NCI-H226 (cell line): ENCODE data around the gene GP5.
A peak's percentile ranks its signal among the peaks of the same experiment; 100 is the strongest.

ENCODE experiments used
- DNase-seq: peaks from one replicate; pipeline ENCODE4 v3.0.0-alpha.2; 2015

Gene GP5, protein sequence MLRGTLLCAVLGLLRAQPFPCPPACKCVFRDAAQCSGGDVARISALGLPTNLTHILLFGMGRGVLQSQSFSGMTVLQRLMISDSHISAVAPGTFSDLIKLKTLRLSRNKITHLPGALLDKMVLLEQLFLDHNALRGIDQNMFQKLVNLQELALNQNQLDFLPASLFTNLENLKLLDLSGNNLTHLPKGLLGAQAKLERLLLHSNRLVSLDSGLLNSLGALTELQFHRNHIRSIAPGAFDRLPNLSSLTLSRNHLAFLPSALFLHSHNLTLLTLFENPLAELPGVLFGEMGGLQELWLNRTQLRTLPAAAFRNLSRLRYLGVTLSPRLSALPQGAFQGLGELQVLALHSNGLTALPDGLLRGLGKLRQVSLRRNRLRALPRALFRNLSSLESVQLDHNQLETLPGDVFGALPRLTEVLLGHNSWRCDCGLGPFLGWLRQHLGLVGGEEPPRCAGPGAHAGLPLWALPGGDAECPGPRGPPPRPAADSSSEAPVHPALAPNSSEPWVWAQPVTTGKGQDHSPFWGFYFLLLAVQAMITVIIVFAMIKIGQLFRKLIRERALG

DNA sequence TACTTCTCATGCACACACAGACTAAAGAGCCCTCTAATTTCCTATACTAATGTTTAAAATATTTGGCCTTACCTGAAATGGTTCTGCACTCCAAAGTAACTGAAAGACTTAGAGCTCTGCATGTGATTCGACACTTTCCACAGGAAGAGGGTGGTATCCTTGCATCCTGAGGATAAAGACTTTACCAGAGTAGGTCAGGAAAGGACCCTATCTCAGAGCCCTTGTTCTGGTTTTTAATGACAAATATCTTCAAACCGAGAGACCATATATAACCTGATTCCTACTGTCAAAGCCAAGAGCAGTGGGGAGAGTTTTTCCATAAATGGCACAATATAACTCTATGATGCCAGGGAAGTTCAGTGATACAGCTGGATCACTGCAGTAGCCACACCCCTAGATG, at the start of gene GP5:
Gene GP5, minus strand, starts transcription at position 101 of the 400 bp plus-strand sequence. CDS start 984 bp downstream, outside the sequence.
- no peak for DNase-seq

DNA sequence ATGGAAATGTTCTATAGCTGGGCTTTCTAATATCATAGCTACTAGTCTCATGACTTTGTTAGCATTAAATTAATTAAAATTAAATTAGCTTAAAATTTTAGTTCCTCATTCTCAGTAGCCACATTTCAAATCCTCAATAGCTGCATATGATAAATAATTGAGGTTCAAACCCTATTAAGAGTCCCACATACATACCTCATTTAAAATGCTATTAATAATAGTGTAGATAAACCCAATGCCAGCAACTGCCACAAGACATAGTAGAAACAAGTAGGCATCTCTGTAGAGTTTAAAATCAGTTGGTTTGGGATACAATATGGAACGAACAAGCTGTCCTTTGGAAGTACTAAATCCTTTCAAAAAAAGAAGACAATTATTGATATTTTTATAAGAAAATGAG, 48.6 kb upstream of the GP5 start:
- DNase-seq: no peak

DNA sequence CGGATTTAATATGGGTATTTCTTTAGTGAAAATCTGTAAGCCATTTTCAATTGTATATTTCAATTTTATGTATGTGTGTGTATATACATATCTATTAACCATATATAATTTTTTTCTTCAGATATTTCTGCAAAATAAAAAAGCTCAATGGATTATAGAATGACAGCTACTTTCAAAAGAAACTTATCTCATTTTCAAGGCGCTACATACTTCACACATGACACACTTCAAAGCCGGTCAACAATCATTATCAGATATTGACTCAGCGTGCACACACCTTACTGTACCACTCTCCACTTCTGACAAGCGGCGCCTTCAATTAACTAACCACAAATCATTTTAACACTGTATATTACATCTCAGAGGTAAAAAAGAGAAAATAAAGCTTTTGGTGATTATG, 48.1 kb upstream of the GP5 start:
- peak; percentile 51 for DNase-seq

DNA sequence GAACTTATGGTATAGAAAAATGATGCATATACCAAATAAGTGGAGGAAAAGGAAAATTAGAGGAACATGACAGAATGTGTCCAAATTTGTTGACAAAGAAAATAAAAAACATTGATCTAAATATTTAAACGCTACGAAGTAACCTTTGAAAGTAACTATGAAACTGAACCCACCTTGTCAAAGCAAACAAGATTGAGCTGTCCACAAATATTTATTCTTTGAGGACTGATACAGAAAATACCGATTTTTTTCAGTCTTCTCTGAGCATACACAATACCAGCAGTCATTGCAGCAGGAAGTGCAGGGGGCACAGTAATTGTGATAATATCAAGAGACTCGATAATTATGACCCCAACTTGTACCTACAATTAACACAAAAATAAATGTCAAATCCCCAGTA, 47.7 kb upstream of the GP5 start:
- no peak for DNase-seq

DNA sequence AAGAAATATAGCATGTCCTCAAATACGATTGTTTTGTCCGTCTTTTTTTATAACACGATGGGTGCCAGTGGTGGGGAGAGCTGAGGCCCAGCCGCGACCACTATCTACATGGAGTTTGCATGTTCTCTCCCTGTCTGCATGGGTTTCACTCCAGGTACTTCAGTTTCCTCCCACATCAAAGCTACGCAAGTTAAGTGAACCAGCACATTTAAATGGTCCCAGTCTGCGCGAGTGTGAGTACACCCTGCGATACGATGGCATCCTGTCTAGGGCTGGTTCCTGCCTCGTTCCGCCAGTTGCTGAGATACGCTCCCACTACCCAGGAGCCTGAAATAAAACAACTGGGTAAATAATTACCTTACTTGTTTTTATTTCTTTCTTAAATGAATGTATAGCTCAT, 47.1 kb upstream of the GP5 start:
- no peak for DNase-seq

DNA sequence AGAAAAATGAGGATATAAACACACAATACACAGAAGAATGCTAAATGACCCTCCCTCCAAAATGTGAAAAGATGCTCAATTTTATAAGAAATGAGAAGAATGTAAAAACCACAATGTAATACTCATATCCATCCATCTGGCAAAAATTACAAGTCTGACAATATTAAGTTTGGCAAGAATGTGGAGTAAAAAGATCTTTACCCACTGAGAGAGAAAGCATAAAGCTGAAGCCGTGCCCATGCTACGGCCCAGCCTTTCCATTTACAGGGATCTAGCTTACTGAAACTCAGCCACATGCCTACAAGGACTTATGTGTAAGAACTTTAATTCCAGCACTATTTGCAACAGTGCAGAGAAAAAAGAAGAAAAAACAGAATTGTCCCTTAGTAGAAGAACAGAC, 44.8 kb upstream of the GP5 start:
- no peak for DNase-seq

DNA sequence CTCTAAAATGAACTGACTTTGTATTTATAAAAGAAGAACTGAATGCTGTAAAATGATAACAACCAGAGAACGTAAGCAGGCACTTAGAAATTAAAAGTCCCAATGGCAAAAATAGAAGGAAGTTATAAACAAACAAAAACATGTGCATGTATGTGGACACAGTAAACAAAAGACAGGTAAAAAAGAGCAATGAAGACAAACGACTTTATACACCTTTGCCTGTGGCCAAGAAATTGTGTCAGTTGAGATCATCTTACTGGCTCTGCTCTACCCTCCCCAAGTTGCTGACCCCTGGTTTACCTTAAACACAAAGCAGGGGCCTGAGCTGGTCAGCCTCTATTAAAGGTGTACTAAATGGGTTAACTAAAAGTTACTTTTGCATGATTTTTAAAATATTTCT, 41.7 kb upstream of the GP5 start:
- no peak for DNase-seq

DNA sequence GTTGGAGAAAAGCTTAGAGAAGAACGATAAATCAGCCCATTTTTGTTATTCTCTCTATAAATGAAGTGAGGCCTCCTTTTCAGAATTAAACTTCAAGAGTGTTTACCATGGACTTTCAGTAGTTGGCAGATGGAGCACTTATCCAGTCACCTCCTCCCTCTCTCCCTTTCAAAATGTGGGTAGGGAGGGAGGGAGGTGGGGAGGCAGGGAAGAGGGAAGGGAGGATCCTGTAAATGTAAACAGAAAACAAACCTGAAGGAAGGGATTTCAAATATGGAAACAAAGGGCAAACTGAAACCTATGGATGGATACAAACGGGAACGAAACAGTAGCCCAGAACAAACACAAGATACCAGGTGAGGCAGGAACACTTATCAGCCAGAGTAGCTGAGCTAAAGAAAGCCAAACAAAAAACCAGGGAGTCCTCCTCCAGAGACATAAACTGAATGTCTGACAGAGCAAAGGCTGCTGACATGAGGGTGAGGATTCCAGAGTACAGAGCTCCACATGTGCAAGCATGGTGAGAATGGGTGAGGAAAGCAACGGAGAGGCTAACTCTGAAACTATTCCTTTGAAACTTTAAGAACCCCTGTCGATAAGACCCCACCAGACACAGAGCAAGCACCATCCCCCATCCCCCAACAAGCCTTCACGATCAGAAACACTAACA, 41.0 kb upstream of the GP5 start:
- no peak for DNase-seq

DNA sequence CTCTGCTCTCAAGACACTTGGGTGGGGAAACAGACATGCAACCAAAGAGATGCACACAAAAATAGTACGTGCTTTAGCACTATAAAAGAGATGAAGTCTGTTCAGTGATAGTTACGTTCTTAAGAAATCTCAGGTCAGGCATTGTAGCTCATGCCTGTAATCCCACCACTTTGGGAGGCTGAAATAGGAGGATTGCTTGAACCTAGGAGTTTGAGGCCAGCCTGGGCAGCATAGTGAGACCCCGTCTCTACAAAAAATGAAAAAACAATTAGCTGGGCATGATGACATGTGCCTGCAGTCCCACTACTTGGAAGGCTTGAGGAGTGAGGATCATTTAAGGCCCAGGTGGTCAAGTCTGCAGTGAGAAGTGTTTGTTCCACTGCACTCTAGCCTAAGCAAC, 35.4 kb upstream of the GP5 start:
- no peak for DNase-seq

DNA sequence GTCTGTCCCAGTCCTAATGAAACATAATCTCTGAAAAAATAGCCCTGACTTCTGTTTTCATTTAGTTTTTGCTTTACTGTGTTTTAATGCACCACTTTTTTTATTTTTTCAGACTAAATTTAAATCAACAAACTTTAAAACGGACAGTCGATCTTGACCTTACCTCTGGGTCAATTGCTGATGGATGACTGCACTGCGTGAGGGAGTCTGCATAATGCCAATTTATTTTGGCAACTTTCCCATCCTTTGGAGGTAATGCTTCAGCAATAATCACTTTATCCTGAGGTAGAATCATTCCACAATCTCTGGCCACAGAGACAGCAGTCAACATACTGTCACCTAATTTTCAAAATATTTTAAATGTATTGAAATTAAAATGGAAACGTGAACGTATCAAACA, 32.5 kb upstream of the GP5 start:
- DNase-seq: no peak

DNA sequence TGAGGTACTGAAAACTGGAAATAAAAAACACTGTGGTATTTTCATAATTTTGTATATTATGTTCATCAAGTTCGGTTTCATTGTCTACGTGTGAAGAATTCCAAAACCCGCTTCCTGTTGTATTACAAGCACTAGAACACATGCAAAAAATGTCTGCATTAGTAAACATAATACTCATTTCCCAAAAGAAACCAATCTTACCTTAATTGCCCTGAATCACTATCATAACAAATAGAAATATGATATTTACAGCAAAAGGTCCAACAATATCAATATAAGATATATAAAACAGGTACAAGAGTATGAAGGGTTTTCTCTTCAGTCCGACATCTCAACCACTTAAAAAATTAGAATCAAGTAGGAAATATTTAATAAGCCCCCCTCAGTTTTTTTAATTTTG, 26.3 kb upstream of the GP5 start:
- DNase-seq: no peak

DNA sequence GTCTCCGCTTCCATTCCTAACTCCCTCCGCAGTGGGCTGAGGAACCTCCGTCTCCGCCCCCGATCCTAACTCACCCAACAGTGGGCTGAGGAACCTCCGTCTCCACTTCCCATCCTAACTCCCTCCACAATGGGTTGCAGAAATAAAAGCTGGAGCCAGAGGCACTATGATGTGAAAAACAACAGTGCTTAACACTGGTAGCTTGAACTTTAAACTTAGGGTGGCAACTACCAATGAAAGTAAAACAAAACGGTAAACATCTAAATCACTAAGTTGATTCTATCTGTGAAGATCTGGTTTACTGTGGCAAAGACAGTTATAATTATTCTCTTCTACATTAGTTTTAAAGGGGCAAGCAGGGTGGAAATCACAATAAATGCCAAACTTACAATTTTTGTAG, 25.9 kb upstream of the GP5 start:
- DNase-seq: no peak

DNA sequence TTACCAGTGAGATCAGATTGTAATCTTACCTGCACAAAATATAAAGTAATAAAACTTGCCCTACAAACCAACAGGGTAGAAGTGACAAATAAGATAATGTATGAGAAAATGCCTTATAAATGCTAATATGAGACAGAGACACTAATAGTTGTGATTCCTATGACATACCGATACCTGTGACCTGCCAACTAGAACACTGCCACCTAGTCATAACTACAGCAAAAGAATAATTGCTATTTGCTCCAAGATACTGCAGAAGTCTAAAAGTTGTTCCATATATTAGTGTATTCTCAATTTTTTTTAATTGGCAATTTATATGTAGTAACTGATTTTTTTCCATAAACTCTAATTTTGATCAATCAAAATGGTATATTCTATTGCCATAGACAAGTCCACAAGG, 25.3 kb upstream of the GP5 start:
- DNase-seq: no peak

DNA sequence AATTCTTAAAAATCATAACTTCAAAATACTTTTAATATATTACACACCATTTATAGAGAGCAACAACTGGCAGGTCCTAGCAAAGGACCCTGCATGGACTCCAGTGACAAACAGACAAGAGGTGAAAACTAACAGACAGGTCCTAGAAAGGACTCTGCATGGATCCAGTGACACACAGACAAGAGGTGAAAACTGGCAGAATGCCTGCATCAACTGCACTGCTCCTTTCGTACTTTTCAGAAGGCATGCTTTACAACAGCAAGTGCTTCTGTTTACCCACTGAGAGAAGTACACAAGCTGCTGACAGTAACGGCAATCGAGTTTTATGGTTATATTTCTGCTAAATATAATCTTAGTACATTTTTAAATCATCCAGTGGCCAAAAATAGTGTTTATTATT, 24.3 kb upstream of the GP5 start:
- no peak for DNase-seq

DNA sequence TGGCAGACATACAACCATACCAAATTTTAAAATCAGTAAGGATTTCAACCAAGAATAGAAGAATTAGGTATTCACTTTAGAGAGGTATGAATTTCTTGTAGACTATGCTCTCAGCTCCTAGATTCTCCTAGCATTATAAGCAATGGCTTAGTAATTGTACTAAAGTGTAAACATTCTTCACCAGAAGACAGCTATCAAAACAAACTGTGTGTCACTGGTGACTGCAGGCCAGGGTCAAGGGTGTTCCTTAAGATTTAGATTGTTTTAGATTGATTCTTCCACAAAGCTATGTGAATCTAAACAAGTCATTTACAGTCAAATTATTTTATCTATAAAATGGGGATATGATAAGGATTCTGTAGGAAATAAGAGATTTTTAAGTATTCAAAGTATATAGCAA, 23.1 kb upstream of the GP5 start:
- no peak for DNase-seq

DNA sequence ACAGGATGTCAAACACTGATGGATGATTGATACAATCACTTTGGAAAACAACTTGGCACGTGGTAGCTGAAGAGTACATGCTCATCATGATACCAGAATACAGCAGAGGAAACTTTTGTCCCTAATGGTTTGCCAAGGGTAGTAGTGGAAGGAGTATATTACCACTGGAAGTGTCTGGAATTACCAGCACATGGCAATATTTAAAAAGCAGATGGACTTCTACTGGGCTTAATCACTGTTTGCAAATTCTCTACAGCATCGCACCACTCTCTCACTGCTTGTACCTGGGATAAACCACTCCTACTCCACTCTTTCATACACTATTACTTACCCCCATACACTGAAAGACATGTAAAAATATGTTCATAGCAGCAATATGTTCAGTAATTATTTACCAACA, 19.6 kb upstream of the GP5 start:
- DNase-seq: no peak

DNA sequence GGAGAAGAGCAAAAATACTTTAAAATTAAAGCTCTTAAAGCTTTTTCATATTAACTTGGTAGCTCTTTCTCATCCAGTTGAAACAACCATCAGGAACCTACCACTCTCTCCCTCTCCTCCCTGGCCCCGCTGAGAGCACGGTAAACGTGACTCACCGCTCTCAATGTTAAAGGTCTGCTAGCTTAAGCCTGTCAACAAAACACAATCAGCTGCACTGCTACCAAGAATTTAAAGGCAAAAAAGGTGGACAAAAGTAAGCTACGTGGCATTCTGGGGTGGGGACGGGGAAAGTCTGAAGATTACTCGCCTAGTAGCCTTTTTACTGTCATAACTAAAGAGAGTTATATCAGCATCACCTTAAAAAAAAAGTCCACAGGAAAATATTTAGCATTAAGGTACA, 8.4 kb upstream of the GP5 start:
- DNase-seq: no peak

DNA sequence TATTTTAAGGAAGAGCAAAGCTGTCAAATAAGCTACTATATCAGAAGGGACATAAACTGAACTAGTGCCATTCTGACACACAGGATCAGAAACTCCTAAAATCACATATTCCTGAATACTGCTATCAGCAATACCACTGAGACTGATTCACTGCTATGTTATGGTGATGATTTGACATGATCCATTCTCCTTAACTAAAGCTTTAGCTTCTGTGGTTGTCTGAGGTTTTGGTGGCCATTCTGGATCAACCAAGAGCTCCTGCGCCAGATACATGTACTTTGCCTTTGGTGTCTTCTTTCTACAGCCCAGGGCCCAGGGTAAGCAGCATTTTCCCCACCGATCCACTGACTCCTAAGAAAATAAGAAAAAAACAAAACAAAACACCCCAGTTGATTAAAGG, 6.7 kb upstream of the GP5 start:
- no peak for DNase-seq

DNA sequence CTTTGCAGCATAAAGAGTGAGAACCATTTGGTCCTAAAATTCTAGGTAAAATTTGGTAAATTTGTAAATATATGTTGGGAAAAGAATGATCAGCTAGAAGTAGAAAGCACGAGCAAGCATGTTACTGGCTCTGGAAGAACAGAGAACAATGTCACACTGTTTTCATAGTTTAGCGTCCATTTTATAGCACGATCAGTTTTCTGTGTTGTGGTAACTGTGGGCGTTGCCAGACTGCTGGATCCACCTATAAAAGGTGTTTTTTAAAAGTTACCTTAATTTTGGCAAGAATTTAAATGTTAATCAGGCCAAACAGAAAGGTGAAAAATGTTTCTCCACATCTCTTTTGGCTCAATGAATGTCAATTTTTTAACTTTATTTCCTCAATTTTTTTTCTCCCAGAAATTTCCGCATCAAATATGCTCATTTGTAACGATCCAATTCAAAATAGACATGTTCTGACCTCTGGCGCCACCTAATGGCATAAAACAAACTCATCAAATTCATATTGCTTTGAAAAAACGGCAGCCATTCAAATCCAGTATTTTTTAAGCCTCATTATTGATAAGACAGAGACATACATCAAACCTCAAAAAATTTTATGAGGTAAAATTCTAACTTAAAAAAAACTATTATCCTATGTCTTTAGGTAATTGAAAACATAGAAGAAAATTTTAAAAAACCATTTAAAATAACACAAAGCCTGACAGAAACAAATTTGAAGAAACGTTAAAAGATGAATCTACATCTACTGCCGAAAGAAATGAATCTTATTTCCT, 5.5 kb upstream of the GP5 start:
- peak; percentile 21 for DNase-seq

DNA sequence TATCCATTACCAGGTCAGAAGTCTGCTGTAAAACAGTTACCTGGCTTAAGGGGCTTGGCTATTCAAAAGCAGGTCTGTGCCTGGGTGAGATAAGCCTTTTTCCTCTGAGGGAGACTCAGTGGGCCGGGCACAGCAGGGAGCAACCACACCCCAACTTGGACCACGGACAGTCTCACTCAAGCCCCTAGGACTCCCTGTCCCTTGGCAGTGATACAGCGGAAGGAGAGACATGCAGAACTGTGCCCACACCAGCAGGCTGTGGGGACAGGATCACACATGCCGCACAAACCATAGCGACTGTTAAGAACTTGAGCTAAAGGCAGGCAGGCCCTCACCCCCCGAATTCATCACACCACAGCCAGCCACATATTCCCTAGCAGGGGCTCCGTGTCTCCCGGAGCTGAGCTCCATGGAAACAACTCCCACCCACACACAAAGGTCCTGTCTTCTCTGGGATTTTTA, 2.8 kb upstream of the GP5 start:
- no peak for DNase-seq

DNA sequence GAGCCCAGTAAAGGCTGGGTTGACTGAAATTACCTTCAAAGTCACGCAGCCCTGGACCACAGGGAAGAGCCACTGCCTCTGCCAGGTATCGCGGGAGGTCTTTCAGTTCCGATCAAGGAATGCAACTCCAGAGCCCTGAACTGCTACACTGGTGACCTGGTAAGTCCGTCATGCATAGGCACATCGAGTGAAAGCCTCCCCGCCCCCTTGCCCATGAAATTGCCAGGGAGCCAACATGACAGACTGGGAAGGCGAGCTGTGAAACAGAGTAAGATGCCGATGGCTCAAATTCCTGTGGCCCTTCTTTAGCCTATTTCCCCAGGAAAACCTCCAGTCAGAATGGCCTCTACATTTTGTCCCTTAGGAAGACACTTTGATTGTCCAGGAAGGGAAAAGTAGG, 2.3 kb upstream of the GP5 start:
- DNase-seq: no peak

DNA sequence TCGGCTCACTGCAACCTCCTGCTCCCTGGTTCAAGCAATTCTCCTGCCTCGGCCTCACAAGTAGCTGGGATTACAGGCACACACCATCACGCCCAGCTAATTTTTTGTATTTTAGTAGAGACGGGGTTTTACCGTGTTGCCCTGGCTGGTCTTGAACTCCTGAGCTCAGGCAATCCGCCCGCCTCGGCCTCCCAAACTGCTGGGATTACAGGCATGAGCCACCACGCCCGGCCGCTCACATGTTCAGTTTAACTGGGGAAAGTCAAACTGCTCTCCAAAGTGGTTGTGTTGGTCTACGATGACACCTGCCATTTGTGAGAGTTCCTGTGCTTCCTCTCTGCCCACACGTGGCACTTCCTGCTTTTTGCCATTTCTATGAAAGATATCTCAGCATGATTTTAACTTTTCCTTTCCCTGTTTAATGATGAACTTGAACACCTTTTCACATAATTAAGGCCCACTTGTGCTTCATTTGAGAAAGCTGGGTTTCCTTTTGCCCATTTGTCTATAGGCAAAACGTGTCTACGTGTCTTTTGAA, 877 bp upstream of the GP5 start:
- no peak for DNase-seq

DNA sequence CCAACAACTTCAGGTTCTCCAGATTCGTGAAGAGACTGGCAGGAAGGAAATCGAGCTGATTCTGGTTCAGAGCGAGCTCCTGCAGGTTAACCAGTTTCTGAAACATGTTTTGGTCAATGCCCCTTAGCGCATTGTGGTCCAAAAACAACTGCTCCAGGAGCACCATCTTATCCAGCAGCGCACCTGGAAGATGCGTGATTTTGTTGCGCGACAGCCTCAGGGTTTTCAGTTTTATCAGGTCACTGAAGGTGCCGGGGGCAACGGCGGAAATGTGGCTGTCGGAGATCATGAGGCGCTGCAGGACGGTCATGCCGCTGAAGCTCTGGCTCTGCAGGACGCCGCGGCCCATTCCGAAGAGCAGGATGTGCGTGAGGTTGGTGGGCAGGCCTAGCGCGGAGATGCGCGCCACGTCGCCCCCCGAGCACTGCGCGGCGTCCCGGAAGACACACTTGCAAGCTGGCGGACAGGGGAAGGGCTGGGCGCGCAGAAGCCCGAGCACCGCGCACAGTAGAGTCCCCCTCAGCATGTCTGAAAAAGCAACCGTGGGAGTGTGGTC, 1.2 kb downstream of the GP5 start:
- no peak for DNase-seq
